Cardiac muscle cell (in vitro differentiated cells and primary cell): ENCODE results near the gene KIAA0825. TPM values are rescaled to one million over a fixed set of nuclear protein-coding genes. Genes with fewer than 3 reads are reported as not detected.

Source experiments
- DNase-seq, 2 donors: peaks; one replicate each; pipeline versions ENCODE4 v3.0.0 to v3.0.0-alpha.2; 2010 to 2017; ENCODE audit warnings: low read depth in 1 of 2, low spot score in 1 of 2
- H3K27ac ChIP-seq: fragments of 200-600 bp; sonication (generic); 2 replicates; pipeline ENCODE4 v1.5.1; 2016
- H3K27me3 ChIP-seq: fragments of 200-600 bp; sonication (generic); 2 replicates; pipeline ENCODE4 v1.6.0; 2016; ENCODE audit warnings: control low read depth
- H3K36me3 ChIP-seq: fragments of 200-600 bp; sonication (generic); 2 replicates; pipeline ENCODE4 v1.5.1; 2016; ENCODE audit warnings: control low read depth
- H3K4me1 ChIP-seq: fragments of 200-600 bp; sonication (generic); 2 replicates; pipeline ENCODE4 v1.8.1; 2017; ENCODE audit warnings: low read depth, mild to moderate bottlenecking, mixed run types
- H3K4me3 ChIP-seq: fragments of 200-600 bp; sonication (generic); 2 replicates; pipeline ENCODE4 v1.5.1; 2016; ENCODE audit warnings: mild to moderate bottlenecking
- H3K9me3 ChIP-seq: fragments of 200-600 bp; sonication (generic); 2 replicates; pipeline ENCODE4 v1.5.1; 2017; ENCODE audit warnings: low read depth, mild to moderate bottlenecking, control low read depth
- polyA plus RNA-seq: library from polyadenylated mRNA; unstranded; fragments of >200 nt; fragmentation: Nextera tagmentation; extraction: Ambion mirVana; gene quantifications from 2 replicates; pipeline ENCODE4 v1.2.1, GENCODE V29; 2016
- total RNA-seq: library from RNA; depleted of rRNA; stranded (reverse); fragments of >200 nt; gene quantifications from 2 replicates; pipeline ENCODE4 v1.2.3, GENCODE V29; 2016
- TF ChIP-seq, protein P1 (sequence below): IDR thresholded peaks from 2 replicates; pipeline ENCODE4 v1.5.1; 2012; ENCODE audit warnings: low read depth, mild to moderate bottlenecking, low read length

KIAA0825 gene
- total and polyA plus RNA-seq, 2 experiments from 2014 or later = 1.5 to 2.1 TPM

GRCh38 chr5:94267350-94267899 lies 351.0 kb downstream of the KIAA0825 start:
- TF ChIP-seq, protein P1, sequence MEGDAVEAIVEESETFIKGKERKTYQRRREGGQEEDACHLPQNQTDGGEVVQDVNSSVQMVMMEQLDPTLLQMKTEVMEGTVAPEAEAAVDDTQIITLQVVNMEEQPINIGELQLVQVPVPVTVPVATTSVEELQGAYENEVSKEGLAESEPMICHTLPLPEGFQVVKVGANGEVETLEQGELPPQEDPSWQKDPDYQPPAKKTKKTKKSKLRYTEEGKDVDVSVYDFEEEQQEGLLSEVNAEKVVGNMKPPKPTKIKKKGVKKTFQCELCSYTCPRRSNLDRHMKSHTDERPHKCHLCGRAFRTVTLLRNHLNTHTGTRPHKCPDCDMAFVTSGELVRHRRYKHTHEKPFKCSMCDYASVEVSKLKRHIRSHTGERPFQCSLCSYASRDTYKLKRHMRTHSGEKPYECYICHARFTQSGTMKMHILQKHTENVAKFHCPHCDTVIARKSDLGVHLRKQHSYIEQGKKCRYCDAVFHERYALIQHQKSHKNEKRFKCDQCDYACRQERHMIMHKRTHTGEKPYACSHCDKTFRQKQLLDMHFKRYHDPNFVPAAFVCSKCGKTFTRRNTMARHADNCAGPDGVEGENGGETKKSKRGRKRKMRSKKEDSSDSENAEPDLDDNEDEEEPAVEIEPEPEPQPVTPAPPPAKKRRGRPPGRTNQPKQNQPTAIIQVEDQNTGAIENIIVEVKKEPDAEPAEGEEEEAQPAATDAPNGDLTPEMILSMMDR = no peak

GRCh38 chr5:94266170-94266569 lies 352.2 kb downstream of the KIAA0825 start:
- no peak overlapping the region for H3K27ac ChIP-seq
- H3K36me3 ChIP-seq = no peaks in the 10 kb centered on the region
- TF ChIP-seq, protein P1 = no peak
- DNase-seq = no peak
- no peaks in the 10 kb centered on the region for H3K4me1 ChIP-seq
- H3K27me3 ChIP-seq = peaks cover 16% of the 10 kb centered on the region
- no peaks in the 10 kb centered on the region for H3K9me3 ChIP-seq
- H3K4me3 ChIP-seq = no peak overlapping the region

More at GRCh38 chr5:94267350-94267899, 351.0 kb downstream of the KIAA0825 start:
- no peak overlapping the region for H3K4me3 ChIP-seq
- DNase-seq = no peak
- peaks cover 16% of the 10 kb centered on the region for H3K27me3 ChIP-seq
- H3K4me1 ChIP-seq = no peaks in the 10 kb centered on the region
- H3K27ac ChIP-seq = no peak overlapping the region
- H3K9me3 ChIP-seq = no peaks in the 10 kb centered on the region
- H3K36me3 ChIP-seq = no peaks in the 10 kb centered on the region

DNA sequence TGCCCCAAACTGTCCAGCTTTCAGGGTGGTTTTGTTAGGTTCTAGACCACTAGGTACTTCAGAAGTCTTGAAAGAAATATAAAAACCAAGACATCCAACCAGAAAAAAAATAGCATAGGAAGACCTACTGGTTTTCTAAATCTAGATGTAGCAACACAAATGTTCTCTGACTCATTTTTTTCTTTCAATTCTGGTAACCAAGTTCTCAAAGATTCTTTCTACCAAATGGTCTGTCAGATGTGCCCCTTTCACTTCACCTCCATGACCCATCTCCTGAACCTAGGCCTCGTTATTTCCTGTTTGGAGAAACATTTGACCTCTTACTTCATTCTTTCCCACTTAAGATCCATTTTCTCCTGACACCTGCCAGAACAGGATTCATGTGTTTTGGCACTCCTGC lies 355.3 kb downstream of the KIAA0825 start:
- Histone ChIP-seq H3K4me3 (no peak overlapping the region), H3K27ac (no peak overlapping the region), H3K9me3 (no peaks in the 10 kb centered on the region), H3K4me1 (no peaks in the 10 kb centered on the region), H3K36me3 (no peaks in the 10 kb centered on the region), H3K27me3 (peaks cover 19% of the 10 kb centered on the region)
- TF ChIP-seq, protein P1 = no peak
- no peak for DNase-seq

DNA sequence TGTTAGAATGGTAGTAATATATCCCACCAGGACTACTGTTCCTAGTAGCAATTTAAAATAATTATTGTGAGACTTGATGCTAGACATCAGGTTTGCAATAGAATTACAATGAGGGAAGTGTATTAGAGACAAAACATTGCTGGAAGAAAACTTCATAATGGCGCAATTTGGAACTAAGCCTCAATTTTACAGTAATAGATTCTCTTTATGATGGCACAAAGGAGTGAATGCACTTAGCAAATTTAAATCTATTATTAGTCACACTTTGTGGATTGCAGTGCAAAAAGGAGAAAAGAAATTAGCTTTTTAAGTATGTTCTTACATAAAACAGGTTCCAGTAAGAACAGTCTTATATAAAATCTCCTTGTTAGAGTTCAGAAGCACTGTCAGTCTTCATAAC lies 358.3 kb downstream of the KIAA0825 start:
- Histone ChIP-seq H3K4me1 (no peaks in the 10 kb centered on the region), H3K4me3 (no peak overlapping the region), H3K27ac (no peak overlapping the region), H3K36me3 (no peaks in the 10 kb centered on the region), H3K27me3 (peaks cover 10% of the 10 kb centered on the region), H3K9me3 (no peaks in the 10 kb centered on the region)
- DNase-seq = no peak
- TF ChIP-seq, protein P1 = no peak

GRCh38 chr5:94254214-94254613 lies 364.2 kb downstream of the KIAA0825 start:
- TF ChIP-seq, protein P1 = no peak
- Histone ChIP-seq H3K36me3 (no peaks in the 10 kb centered on the region), H3K27me3 (peaks cover 3% of the 10 kb centered on the region)

More at GRCh38 chr5:94254214-94254613, 364.2 kb downstream of the KIAA0825 start:
- H3K27ac ChIP-seq = no peak overlapping the region
- no peak overlapping the region for H3K4me3 ChIP-seq
- DNase-seq = no peak
- no peaks in the 10 kb centered on the region for H3K9me3 ChIP-seq
- no peaks in the 10 kb centered on the region for H3K4me1 ChIP-seq
